ENCODE data around the gene SLC2A1.

GRCh38 chr1:42973286-42973685 is 14.6 kb upstream of the SLC2A1 start:
- TF ChIP-seq POLR2A (IDR thresholded peaks at IDR 0.05) (no peak), CTCF (IDR thresholded peaks at IDR 0.05) (no peak)
